T-helper 2 cell treated with Interferon-gamma antibody and Interleukin-4, amounts not matched to agents 100 ng/mL and 5 ng/mL, for 36 hours (primary cell): Measurements from ENCODE around the gene GABBR2. TPM values are rescaled to one million over a fixed set of nuclear protein-coding genes. Genes with fewer than 3 reads are reported as not detected.
"Not testable (repeated sequence)": the region's sequence is repeated elsewhere in the genome, so short reads cannot be mapped to it uniquely, and the experiment has no call there.

ENCODE experiments used
- intact Hi-C: fragments of 100-400 bp; cut with micrococcal nuclease; formaldehyde crosslinking; loops from one replicate; pipeline ENCODE4 v1.15.1; 2023
- total RNA-seq: library from RNA; stranded (reverse); gene quantifications from 2 replicates; pipeline ENCODE4 v1.2.3, GENCODE V29; 2022

GABBR2 gene
- total RNA-seq, 1 donor from 2014 or later: not detected

GRCh38 chr9:98686961-98687855 is 21.5 kb downstream of the GABBR2 start:
- intact Hi-C loops: no loop called here

GRCh38 chr9:98684816-98685215 is 23.9 kb downstream of the GABBR2 start:
- intact Hi-C loops: not testable (repeated sequence)

- intact Hi-C loops: no loop called here
These were observed 30.4 kb downstream of the GABBR2 start for GRCh38 chr9:98678244-98678842.

GRCh38 chr9:98673681-98674080 is 35.1 kb downstream of the GABBR2 start:
- intact Hi-C loops: no loop called here

- intact Hi-C loops: no loop called here
These were observed 41.6 kb downstream of the GABBR2 start for GRCh38 chr9:98667005-98667640.

- intact Hi-C loops: no loop called here
These were observed 43.2 kb downstream of the GABBR2 start for GRCh38 chr9:98665501-98665900.

- intact Hi-C loops: no loop called here
These were observed 48.2 kb downstream of the GABBR2 start for GRCh38 chr9:98660541-98660940.

- intact Hi-C loops: no loop called here
These were observed 49.8 kb downstream of the GABBR2 start for GRCh38 chr9:98658951-98659351.

- intact Hi-C loops: no loop called here
These were observed 50.8 kb downstream of the GABBR2 start for GRCh38 chr9:98657897-98658296.

GRCh38 chr9:98656511-98656910 is 52.2 kb downstream of the GABBR2 start:
- intact Hi-C loops: no loop called here

GRCh38 chr9:98655428-98655827 is 53.3 kb downstream of the GABBR2 start:
- intact Hi-C loops: not testable (repeated sequence)

GRCh38 chr9:98654247-98654646 is 54.5 kb downstream of the GABBR2 start:
- intact Hi-C loops: no loop called here

- intact Hi-C loops: no loop called here
These were observed 56.0 kb downstream of the GABBR2 start for GRCh38 chr9:98652741-98653140.

- intact Hi-C loops: no loop called here
These were observed 56.4 kb downstream of the GABBR2 start for GRCh38 chr9:98652302-98652701.

GRCh38 chr9:98647236-98647635 is 61.5 kb downstream of the GABBR2 start:
- intact Hi-C loops: no loop called here

GRCh38 chr9:98644011-98644410 is 64.7 kb downstream of the GABBR2 start:
- intact Hi-C loops: no loop called here

- intact Hi-C loops: no loop called here
These were observed 65.9 kb downstream of the GABBR2 start for GRCh38 chr9:98642661-98643312.

GRCh38 chr9:98641695-98642094 is 67.0 kb downstream of the GABBR2 start:
- intact Hi-C loops: no loop called here

GRCh38 chr9:98640394-98640793 is 68.3 kb downstream of the GABBR2 start:
- intact Hi-C loops: no loop called here

GRCh38 chr9:98639133-98639532 is 69.6 kb downstream of the GABBR2 start:
- intact Hi-C loops: no loop called here

GRCh38 chr9:98637381-98637780 is 71.4 kb downstream of the GABBR2 start:
- intact Hi-C loops: no loop called here

- intact Hi-C loops: no loop called here
These were observed 73.4 kb downstream of the GABBR2 start for GRCh38 chr9:98635374-98635773.
